HEK293T (cell line): ENCODE data around the gene AP3S2.

ENCODE experiments used
- CTCF ChIA-PET: fragments of 350-600 bp; formaldehyde crosslinking; extraction: SDS; loops from one replicate; lab custom pipeline; 2021; ENCODE audit warnings: antibody characterized with exemption, inconsistent platforms; lab: Yijun Ruan, JAX
- POLR2A ChIA-PET: fragments of 350-600 bp; formaldehyde crosslinking; extraction: SDS; loops from one replicate; lab custom pipeline; 2020; ENCODE audit warnings: antibody characterized with exemption, inconsistent platforms; lab: Yijun Ruan, JAX
- DNase-seq: peaks from one replicate; pipeline ENCODE4 v3.0.0; 2012; ENCODE audit warnings: mixed read lengths; ENCODE audit errors: extremely low spot score
- ARNT ChIP-seq: fragments of 450-650 bp; IDR thresholded peaks from 2 replicates; pipeline ENCODE4 v1.6.1; 2017; ENCODE audit warnings: mild to moderate bottlenecking
- BHLHE40 ChIP-seq: fragments of 450-650 bp; IDR thresholded peaks from 2 replicates; pipeline ENCODE4 v1.6.1; 2016; ENCODE audit warnings: mild to moderate bottlenecking, moderate library complexity, borderline replicate concordance
- CTBP1 ChIP-seq: fragments of 450-650 bp; IDR thresholded peaks from 2 replicates; pipeline ENCODE4 v1.6.1; 2016; ENCODE audit warnings: borderline replicate concordance
- ELF4 ChIP-seq: fragments of 450-650 bp; IDR thresholded peaks from 2 replicates; pipeline ENCODE4 v1.6.1; 2017; ENCODE audit warnings: antibody characterized with exemption
- FOXA1 ChIP-seq: fragments of 450-650 bp; IDR thresholded peaks from 2 replicates; pipeline ENCODE4 v1.6.1; 2016; ENCODE audit warnings: mild to moderate bottlenecking
- FOXK2 ChIP-seq: fragments of 450-650 bp; IDR thresholded peaks from 2 replicates; pipeline ENCODE4 v1.6.1; 2016; ENCODE audit warnings: mild to moderate bottlenecking
- FOXM1 ChIP-seq: fragments of 450-650 bp; IDR thresholded peaks from 2 replicates; pipeline ENCODE4 v1.6.1; 2017; ENCODE audit warnings: mild to moderate bottlenecking, borderline replicate concordance
- HDGF ChIP-seq: fragments of 450-650 bp; IDR thresholded peaks from 2 replicates; pipeline ENCODE4 v1.6.1; 2017; ENCODE audit warnings: antibody characterized with exemption, borderline replicate concordance
- L3MBTL2 ChIP-seq: fragments of 450-650 bp; conservative IDR thresholded peaks from 2 replicates; pipeline ENCODE4 v1.6.1; 2016; ENCODE audit warnings: mild to moderate bottlenecking
- LEF1 ChIP-seq: fragments of 450-650 bp; IDR thresholded peaks from 2 replicates; pipeline ENCODE4 v1.6.1; 2017; ENCODE audit warnings: mild to moderate bottlenecking, borderline replicate concordance
- NFRKB ChIP-seq: fragments of 450-650 bp; IDR thresholded peaks from 2 replicates; pipeline ENCODE4 v1.6.1; 2016; ENCODE audit warnings: mild to moderate bottlenecking, moderate library complexity
- PKNOX1 ChIP-seq: fragments of 450-650 bp; IDR thresholded peaks from 2 replicates; pipeline ENCODE4 v1.6.1; 2016
- SP1 ChIP-seq: fragments of 450-650 bp; IDR thresholded peaks from 2 replicates; pipeline ENCODE4 v1.6.1; 2017
- SUZ12 ChIP-seq: fragments of 450-650 bp; IDR thresholded peaks from 2 replicates; pipeline ENCODE4 v1.6.1; 2016; ENCODE audit warnings: mild to moderate bottlenecking
- TARDBP ChIP-seq: fragments of 450-650 bp; IDR thresholded peaks from 2 replicates; pipeline ENCODE4 v1.6.1; 2016
- ZNF384 ChIP-seq: fragments of 450-650 bp; IDR thresholded peaks from 2 replicates; pipeline ENCODE4 v1.6.1; 2016

AP3S2 gene

GRCh38 chr15:89810837-89811236, 83.0 kb downstream of the AP3S2 start:
- CTCF ChIA-PET = no interaction called here

GRCh38 chr15:89809787-89810148, 84.0 kb downstream of the AP3S2 start:
- ChIA-PET POLR2A (no interaction called here), CTCF (no interaction called here)
- DNase-seq = no peak
- TF ChIP-seq FOXM1 (no peak), PKNOX1 (no peak)

More at GRCh38 chr15:89810837-89811236, 83.0 kb downstream of the AP3S2 start:
- POLR2A ChIA-PET = no interaction called here
- TF ChIP-seq FOXK2 (no peak), SUZ12 (no peak), ARNT (no peak), ZNF384 (no peak), CTBP1 (no peak), L3MBTL2 (no peak), NFRKB (no peak), LEF1 (no peak), PKNOX1 (no peak)
- DNase-seq = no peak

GRCh38 chr15:89809093-89809786, 84.6 kb downstream of the AP3S2 start:
- TF ChIP-seq TARDBP (no peak), FOXA1 (no peak), L3MBTL2 (no peak), SP1 (no peak), PKNOX1 (no peak), CTBP1 (no peak), NFRKB (no peak), FOXK2 (no peak), HDGF (no peak), ZNF384 (no peak), FOXM1 (no peak), ELF4 (no peak), LEF1 (no peak), ARNT (no peak), SUZ12 (no peak), BHLHE40 (no peak)
- ChIA-PET POLR2A (no interaction called here), CTCF (no interaction called here)
- no peak for DNase-seq

GRCh38 chr15:89808160-89808870, 85.5 kb downstream of the AP3S2 start:
- ChIA-PET CTCF (no interaction called here), POLR2A (no interaction called here)
- no peak for TF ChIP-seq FOXK2
- no peak for TF ChIP-seq ZNF384
- no peak for TF ChIP-seq SUZ12
- no peak for TF ChIP-seq SP1
- no peak for TF ChIP-seq PKNOX1
- TF ChIP-seq FOXM1 = no peak
- no peak for DNase-seq

GRCh38 chr15:89807689-89808088, 86.1 kb downstream of the AP3S2 start:
- DNase-seq = no peak
- ChIA-PET CTCF (no interaction called here), POLR2A (interaction anchor here (0.6 kb wide), 1 partner anchor 106 kb away, joined by 3 read pairs; no protein-coding TSS in a partner anchor)
- TF ChIP-seq CTBP1 (no peak), SUZ12 (no peak), FOXA1 (no peak), BHLHE40 (no peak), LEF1 (no peak), FOXK2 (no peak), L3MBTL2 (no peak), TARDBP (no peak), ARNT (no peak), ELF4 (no peak), ZNF384 (no peak), HDGF (no peak), NFRKB (no peak), PKNOX1 (no peak), FOXM1 (no peak), SP1 (no peak)
